HCT116 (cell line): Measurements from ENCODE around the gene NEK6. TPM values are rescaled to one million over a fixed set of nuclear protein-coding genes. Genes with fewer than 3 reads are reported as not detected.

Experiments used
- ATAC-seq: fragments of 200-7000 bp; cut with Tn5 transposase; 2 replicates; pipeline ENCODE4 v1.9.1; 2020; ENCODE audit warnings: mild to moderate bottlenecking, moderate library complexity
- BruUV-seq: library from RNA; stranded (reverse); fragments of 400-500 nt; replicated peaks from 2 replicates; lab custom pipeline; 2021; lab: Mats Ljungman, UMichigan
- CTCF ChIA-PET: fragments of 300-600 bp; sonication (Branson Sonifier 250); formaldehyde crosslinking; loops from one replicate; lab custom pipeline; 2021; ENCODE audit warnings: antibody characterized with exemption; lab: Charles Lee
- POLR2A ChIA-PET: fragments of 300-600, 350-600 bp; sonication (Branson Sonifier 250); formaldehyde crosslinking; loops from one replicate; lab custom pipeline; 2021; ENCODE audit warnings: antibody characterized with exemption; lab: Charles Lee
- RAD21 ChIA-PET, 2 experiments: fragments of 300-600 bp; sonication (Branson Sonifier 250); formaldehyde crosslinking; loops; one replicate each; lab custom pipeline; 2023; ENCODE audit warnings: low total read pairs in 2 of 2; ENCODE audit not compliant: uncharacterized antibody in 2 of 2, unreplicated experiment in 2 of 2, low non-redundant PET in 1 of 2; lab: Charles Lee
- DNase-seq: peaks from one replicate; pipeline ENCODE4 v3.0.0-alpha.2; 2010; ENCODE audit warnings: low read depth, low spot score
- H2AFZ ChIP-seq: fragments of 200-600 bp; shearing (Covaris generic), sonication (generic); 2 replicates; pipeline ENCODE4 v1.6.1; 2017; ENCODE audit warnings: low read depth, mixed run types, mixed read lengths, antibody characterized with exemption, low read length; ENCODE audit not compliant: poor library complexity, severe bottlenecking
- H3K27ac ChIP-seq: 2 replicates; pipeline ENCODE4 v1.5.1; 2012; ENCODE audit warnings: low read depth, low read length
- H3K27me3 ChIP-seq: fragments of 200-600 bp; sonication (generic); 2 replicates; pipeline ENCODE4 v1.6.1; 2016; ENCODE audit warnings: mixed run types, low read length, mixed read lengths; ENCODE audit not compliant: insufficient read depth
- H3K36me3 ChIP-seq, 2 experiments: fragments of 200-500 bp in 1 of 2; fragments of 200-600 bp in 1 of 2; sonication (Bioruptor generic) in 1 of 2; sonication (generic) in 1 of 2; 2 replicates each; pipeline versions ENCODE4 v1.5.1 to v1.6.1; 2014 to 2016; ENCODE audit warnings: low read length in 2 of 2, inconsistent platforms in 1 of 2, mixed read lengths in 1 of 2, mixed run types in 1 of 2; ENCODE audit not compliant: insufficient read depth in 2 of 2, control insufficient read depth in 1 of 2
- H3K4me1 ChIP-seq, 2 experiments: fragments of 200-600 bp in 1 of 2; sonication (generic) in 1 of 2; 2 replicates each; pipeline versions ENCODE4 v1.5.1 to v1.6.1; 2012 to 2017; ENCODE audit warnings: low read length in 2 of 2, inconsistent platforms in 1 of 2, mild to moderate bottlenecking in 1 of 2, mixed read lengths in 1 of 2, mixed run types in 1 of 2, moderate library complexity in 1 of 2; ENCODE audit not compliant: insufficient read depth in 2 of 2, control insufficient read depth in 1 of 2
- H3K4me2 ChIP-seq: fragments of 200-600 bp; sonication (generic); 2 replicates; pipeline ENCODE4 v1.6.1; 2017; ENCODE audit warnings: mixed run types, low read length, mixed read lengths
- H3K4me3 ChIP-seq, 2 experiments: fragments of 200-600 bp in 1 of 2; sonication (generic) in 1 of 2; replicated peaks in 1 of 2; 2 replicates each; pipeline ENCODE4 v1.5.1; 2011 to 2016; ENCODE audit warnings: low read length in 2 of 2, control low read depth in 1 of 2, low read depth in 1 of 2, mild to moderate bottlenecking in 1 of 2, mixed read lengths in 1 of 2, mixed run types in 1 of 2
- H3K79me2 ChIP-seq: fragments of 200-600 bp; sonication (generic); 2 replicates; pipeline ENCODE4 v1.6.1; 2017; ENCODE audit warnings: mild to moderate bottlenecking, mixed run types, low read length, moderate library complexity, mixed read lengths; ENCODE audit not compliant: insufficient read depth
- H3K9ac ChIP-seq: fragments of 200-600 bp; sonication (generic); 2 replicates; pipeline ENCODE4 v1.6.1; 2016; ENCODE audit warnings: low read length, mixed read lengths
- H3K9me2 ChIP-seq: fragments of 200-600 bp; sonication (generic), shearing (Covaris generic); 2 replicates; pipeline ENCODE4 v1.6.1; 2017; ENCODE audit warnings: mixed run types, mild to moderate bottlenecking, moderate library complexity; ENCODE audit not compliant: insufficient read depth
- H3K9me3 ChIP-seq, 2 experiments: fragments of 200-500 bp in 1 of 2; fragments of 200-600 bp in 1 of 2; sonication (Bioruptor generic) in 1 of 2; sonication (generic) in 1 of 2; 2 replicates each; pipeline ENCODE4 v1.6.1; 2014 to 2017; ENCODE audit warnings: low read length in 2 of 2, mixed read lengths in 2 of 2, inconsistent platforms in 1 of 2, low read depth in 1 of 2, mild to moderate bottlenecking in 1 of 2, mixed run types in 1 of 2, moderate library complexity in 1 of 2; ENCODE audit not compliant: control insufficient read depth in 1 of 2, insufficient read depth in 1 of 2
- H4K20me1 ChIP-seq: fragments of 200-600 bp; sonication (generic), shearing (Covaris generic); 2 replicates; pipeline ENCODE4 v1.6.1; 2017; ENCODE audit warnings: mixed run types, mild to moderate bottlenecking, moderate library complexity; ENCODE audit not compliant: insufficient read depth
- CBX3 ChIP-seq: IDR thresholded peaks from 2 replicates; pipeline ENCODE4 v1.6.1; 2012; ENCODE audit warnings: low read depth
- CEBPB ChIP-seq: IDR thresholded peaks from 2 replicates; pipeline ENCODE4 v1.6.1; 2012; ENCODE audit warnings: low read depth
- EGR1 ChIP-seq: IDR thresholded peaks from 2 replicates; pipeline ENCODE4 v1.6.1; 2012; ENCODE audit warnings: low read depth
- ELF1 ChIP-seq: IDR thresholded peaks from 2 replicates; pipeline ENCODE4 v1.6.1; 2012; ENCODE audit warnings: low read depth, borderline replicate concordance
- EZH2phosphoT487 ChIP-seq: fragments of 200-600 bp; IDR thresholded peaks from 2 replicates; pipeline ENCODE4 v1.6.1; 2018; ENCODE audit warnings: antibody characterized with exemption, borderline replicate concordance
- FOSL1 ChIP-seq: IDR thresholded peaks from 2 replicates; pipeline ENCODE4 v1.6.1; 2012; ENCODE audit warnings: low read depth
- JUND ChIP-seq: IDR thresholded peaks from 2 replicates; pipeline ENCODE4 v1.6.1; 2012
- RAD21 ChIP-seq: IDR thresholded peaks from 2 replicates; pipeline ENCODE4 v1.6.1; 2012; ENCODE audit warnings: low read depth, mild to moderate bottlenecking
- SP1 ChIP-seq: IDR thresholded peaks from 2 replicates; pipeline ENCODE4 v1.6.1; 2012; ENCODE audit warnings: low read depth
- YY1 ChIP-seq: IDR thresholded peaks from 2 replicates; pipeline ENCODE4 v1.6.1; 2011; ENCODE audit warnings: low read length, low read depth, moderate library complexity, mild to moderate bottlenecking; ENCODE audit not compliant: insufficient replicate concordance; ENCODE audit errors: extremely low read depth
- ZFX ChIP-seq: fragments of 450-650 bp; IDR thresholded peaks from 2 replicates; pipeline ENCODE4 v1.6.1; 2017
- ZNF274 ChIP-seq: fragments of 200-500 bp; sonication (Bioruptor generic); IDR thresholded peaks from 2 replicates; pipeline ENCODE4 v1.6.1; 2014; ENCODE audit warnings: mild to moderate bottlenecking, low read depth, low read length, inconsistent platforms
- intact Hi-C: fragments of 100-400 bp; cut with micrococcal nuclease; formaldehyde crosslinking; loops from 2 replicates; pipeline ENCODE4 v1.10.0; 2022
- total RNA-seq: library from RNA; stranded (reverse); gene quantifications from one replicate; pipeline ENCODE4 v1.2.1, GENCODE V29; 2021; ENCODE audit not compliant: unreplicated experiment
- TF ChIP-seq, protein P1 (sequence below): IDR thresholded peaks from 2 replicates; pipeline ENCODE4 v1.6.1; 2012

The NEK6 gene
- total RNA-seq, 1 experiment from 2014 or later, result 40.8 TPM

DNA sequence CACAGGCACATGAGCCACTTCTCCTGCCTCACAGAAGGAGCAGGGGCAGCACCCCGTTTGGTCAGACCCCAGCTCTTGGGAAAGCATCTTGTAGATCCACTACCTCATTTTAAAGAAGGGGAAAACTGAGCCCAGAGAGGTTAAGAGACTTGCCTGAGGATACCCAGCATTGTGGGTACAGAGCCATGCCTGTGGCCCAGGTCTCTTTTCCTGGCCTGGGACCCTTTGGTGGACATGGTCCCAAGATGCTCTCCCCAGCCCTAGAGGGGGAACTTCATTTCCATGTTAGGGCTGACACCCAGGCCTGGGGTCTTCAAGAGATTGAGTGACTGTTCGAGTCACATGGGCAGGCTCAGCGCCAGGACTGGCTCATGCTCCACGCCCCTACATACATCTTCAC lies 64.2 kb downstream of the NEK6 start:
- BruUV-seq, result no TSS peak
- Histone ChIP-seq H3K27me3 (no peaks in the 10 kb centered on the region), H3K79me2 (no peaks in the 10 kb centered on the region), H2AFZ (no peak overlapping the region), H3K4me1 (peaks cover 0 to 9% of the 10 kb centered on the region in 2 experiments; a peak in 1 of 4 replicates), H3K4me3 (no peak overlapping the region), H3K9me3 (no peaks in the 10 kb centered on the region), H4K20me1 (no peaks in the 10 kb centered on the region), H3K9ac (no peak overlapping the region), H3K36me3 (no peaks in the 10 kb centered on the region; a peak in 2 of 4 replicates), H3K4me2 (no peak overlapping the region), H3K27ac (no peak overlapping the region), H3K9me2 (no peaks in the 10 kb centered on the region)
- RAD21 ChIA-PET, result no interaction called here
- DNase-seq, result no peak
- POLR2A ChIA-PET, result no interaction called here
- TF ChIP-seq, protein P1, sequence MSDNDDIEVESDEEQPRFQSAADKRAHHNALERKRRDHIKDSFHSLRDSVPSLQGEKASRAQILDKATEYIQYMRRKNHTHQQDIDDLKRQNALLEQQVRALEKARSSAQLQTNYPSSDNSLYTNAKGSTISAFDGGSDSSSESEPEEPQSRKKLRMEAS, result no peak
- TF ChIP-seq ZNF274 (no peak), EGR1 (no peak), CEBPB (no peak), RAD21 (no peak), SP1 (no peak), CBX3 (no peak), ELF1 (no peak), YY1 (no peak), FOSL1 (no peak), ZFX (no peak), JUND (no peak), EZH2phosphoT487 (no peak)
- CTCF ChIA-PET, result interaction anchor here (4.3 kb wide), 1 partner anchor 195 kb away, joined by 16 read pairs; no protein-coding TSS in a partner anchor
- intact Hi-C loops, result no loop called here
- ATAC-seq, result no peak
